Spinal cord (tissue), 10 donors: ENCODE data around the gene SOX10. TPM values are rescaled to one million over a fixed set of nuclear protein-coding genes. Genes with fewer than 3 reads are reported as not detected.

Experiments used
- DNase-seq, 6 donors: peaks; one replicate each; pipeline versions ENCODE4 v3.0.0 to v3.0.0-alpha.2; 2013 to 2015; ENCODE audit warnings: low spot score in 6 of 6, low read depth in 4 of 6
- H3K27ac ChIP-seq: one replicate; pipeline ENCODE4 v1.5.1; 2013; ENCODE audit warnings: low read depth, low read length, control low read depth
- H3K27me3 ChIP-seq: one replicate; pipeline ENCODE4 v1.6.1; 2013; ENCODE audit warnings: low read length; ENCODE audit not compliant: control insufficient read depth, insufficient read depth
- H3K36me3 ChIP-seq: one replicate; pipeline ENCODE4 v1.6.1; 2013; ENCODE audit warnings: low read length; ENCODE audit not compliant: control insufficient read depth, insufficient read depth
- H3K4me1 ChIP-seq: one replicate; pipeline ENCODE4 v1.6.1; 2013; ENCODE audit warnings: low read length; ENCODE audit not compliant: control insufficient read depth, insufficient read depth
- H3K4me3 ChIP-seq: one replicate; pipeline ENCODE4 v1.5.1; 2013; ENCODE audit warnings: low read depth, low read length, control low read depth
- H3K9me3 ChIP-seq: one replicate; pipeline ENCODE4 v1.6.1; 2013; ENCODE audit warnings: low read length; ENCODE audit not compliant: control insufficient read depth, insufficient read depth
- WGBS: methylation state at CpG from one replicate; pipeline ENCODE4 v1.1.5; 2013; ENCODE audit warnings: missing lambda C conversion rate; ENCODE audit not compliant: insufficient coverage; 5-methylcytosine and 5-hydroxymethylcytosine counted together
- polyA plus RNA-seq, 2 donors: library from polyadenylated mRNA; unstranded; fragments of 120-200 nt; gene quantifications; one replicate each; pipeline ENCODE4 v1.2.1, GENCODE V29; 2013; ENCODE audit not compliant: insufficient read length in 2 of 2
- total RNA-seq, 2 donors: library from RNA; depleted of rRNA in 1 of 2; stranded (reverse); fragments of 120-200 nt in 1 of 2; fragments of >200 nt in 1 of 2; gene quantifications; one replicate each; pipeline versions ENCODE4 v1.2.3 to v1.2.4, GENCODE V29; 2013 to 2014
- donor health status: healthy.

Gene SOX10
- total and polyA plus RNA-seq, 4 donors, result 28.8 to 304 (median 152) TPM

DNA sequence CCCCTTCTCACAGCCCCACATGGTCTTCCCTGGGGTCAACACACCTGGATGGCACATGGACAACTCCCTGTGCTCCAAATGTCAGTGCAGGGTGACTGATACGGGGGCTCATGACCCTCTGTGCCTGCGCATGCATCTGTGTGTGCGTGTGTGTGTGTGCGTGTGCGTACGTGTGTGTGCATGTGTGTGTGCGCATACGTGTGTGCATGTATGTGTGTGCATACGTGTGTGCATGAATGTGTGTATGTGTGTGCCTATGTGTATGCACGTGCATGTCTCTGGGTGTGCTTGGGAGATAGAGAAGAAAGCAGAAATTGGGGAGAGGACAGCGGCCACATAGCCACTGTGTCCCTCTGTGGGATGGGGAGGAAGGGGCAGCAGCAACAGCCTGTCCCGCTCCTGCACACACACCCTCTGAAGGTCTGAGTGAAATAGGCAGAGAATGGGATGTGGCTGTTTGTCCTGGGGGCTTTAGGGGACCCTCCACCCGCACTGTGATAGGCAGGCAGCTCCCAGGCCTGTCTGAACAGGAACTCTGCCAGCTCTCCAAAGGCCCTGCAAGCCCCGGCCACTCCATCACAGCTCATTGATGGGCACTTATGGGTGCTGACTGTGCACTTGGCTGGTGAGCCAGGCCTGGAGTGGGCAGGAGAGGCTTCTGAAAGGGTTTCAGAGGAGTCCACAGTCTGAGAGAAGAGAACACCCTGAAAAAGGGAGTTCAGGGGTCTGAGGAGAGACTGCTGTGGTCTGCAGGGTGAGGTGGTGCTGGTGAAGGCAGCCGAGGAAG lies 44.2 kb upstream of the SOX10 start:
- Histone ChIP-seq H3K36me3 (peaks cover 13% of the 10 kb centered on the region), H3K4me1 (peaks cover 89% of the 10 kb centered on the region), H3K27me3 (no peaks in the 10 kb centered on the region), H3K4me3 (no peak overlapping the region), H3K27ac (peak overlapping the region; percentile 76), H3K9me3 (no peaks in the 10 kb centered on the region)
- 92% methylated on average over 15 of the region's 15 CpGs for WGBS
- no peak for DNase-seq

DNA sequence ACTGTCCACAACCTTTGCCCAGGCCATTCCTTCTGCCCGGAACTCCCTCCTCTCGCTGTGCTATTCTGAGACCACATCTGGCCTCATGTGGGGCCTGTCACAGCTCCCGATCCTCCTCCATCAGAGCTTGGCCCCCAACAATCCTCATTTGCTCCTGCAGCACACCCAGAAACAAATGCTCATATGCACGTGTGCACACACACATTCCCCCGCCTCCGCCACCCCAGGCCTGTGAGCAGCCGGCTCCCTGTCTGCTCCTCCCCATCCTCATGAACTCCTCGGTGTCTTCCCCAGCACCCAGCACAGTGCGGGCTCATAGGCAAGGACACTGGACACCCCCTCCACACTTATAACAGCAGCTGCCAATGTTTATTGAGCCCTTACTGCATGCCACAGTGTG lies 43.1 kb upstream of the SOX10 start:
- Histone ChIP-seq H3K27me3 (no peaks in the 10 kb centered on the region), H3K36me3 (peaks cover 9% of the 10 kb centered on the region), H3K4me3 (no peak overlapping the region), H3K4me1 (peaks cover 85% of the 10 kb centered on the region), H3K27ac (peak overlapping the region; percentile 76), H3K9me3 (no peaks in the 10 kb centered on the region)
- WGBS, result 60% methylated on average over 9 of the region's 9 CpGs
- DNase-seq, result no peak

GRCh38 chr22:38026130-38027111 lies 42.1 kb upstream of the SOX10 start:
- H3K36me3 ChIP-seq, result peaks cover 9% of the 10 kb centered on the region
- WGBS, result 35% methylated on average over 9 of the region's 22 CpGs
- no peak overlapping the region for H3K4me3 ChIP-seq
- H3K9me3 ChIP-seq, result no peaks in the 10 kb centered on the region
- no peaks in the 10 kb centered on the region for H3K27me3 ChIP-seq
- peak overlapping the region; percentile 80 for H3K27ac ChIP-seq
- peaks cover 74% of the 10 kb centered on the region for H3K4me1 ChIP-seq
- DNase-seq, result peak in 2 of 6 donors; percentile 71 to 83

DNA sequence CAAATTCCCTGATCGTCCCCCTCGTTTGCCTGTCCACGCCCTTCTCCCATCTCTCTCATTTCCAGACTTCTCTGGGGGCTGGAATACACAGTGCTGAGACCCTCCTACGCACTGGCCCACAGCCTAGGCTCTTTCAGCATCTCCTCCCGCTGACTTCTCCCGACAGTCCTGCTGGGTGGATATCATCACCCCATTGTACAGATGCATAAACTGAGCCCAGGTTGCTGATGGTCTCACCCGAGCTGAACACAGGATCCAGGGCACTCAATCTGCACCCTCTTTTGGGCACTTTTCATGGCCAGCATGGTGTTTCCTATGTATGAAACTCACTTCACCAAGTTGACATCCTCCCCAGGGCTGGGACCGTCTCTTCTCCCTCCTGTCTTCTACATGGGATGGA lies 41.2 kb upstream of the SOX10 start:
- Histone ChIP-seq H3K4me1 (peaks cover 72% of the 10 kb centered on the region), H3K4me3 (no peak overlapping the region), H3K27me3 (no peaks in the 10 kb centered on the region), H3K27ac (peak overlapping the region; percentile 80), H3K36me3 (peaks cover 9% of the 10 kb centered on the region), H3K9me3 (no peaks in the 10 kb centered on the region)
- 89% methylated on average over 8 of the region's 8 CpGs for WGBS
- no peak for DNase-seq

DNA sequence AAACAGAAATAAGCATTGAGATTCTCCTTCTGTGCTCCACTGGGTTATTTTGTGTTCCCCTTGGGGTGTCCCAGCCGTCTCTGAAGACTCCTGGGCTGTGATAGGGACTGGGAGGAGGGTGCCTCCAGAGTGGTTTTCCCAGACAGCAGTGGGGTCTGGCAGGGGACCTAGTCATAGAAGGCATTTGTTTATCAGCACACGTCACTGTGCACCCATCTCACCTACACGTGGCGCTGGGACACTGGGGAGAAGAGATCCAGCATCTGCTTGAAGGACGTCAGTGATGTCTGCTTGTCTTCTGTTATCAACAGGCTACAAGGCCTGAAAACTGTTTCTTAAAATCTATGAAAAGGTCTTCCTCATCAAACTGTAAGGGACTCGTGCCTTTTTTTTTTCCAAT lies 38.7 kb upstream of the SOX10 start:
- Histone ChIP-seq H3K4me3 (no peak overlapping the region), H3K9me3 (no peaks in the 10 kb centered on the region), H3K4me1 (peaks cover 68% of the 10 kb centered on the region), H3K36me3 (peaks cover 16% of the 10 kb centered on the region), H3K27ac (no peak overlapping the region), H3K27me3 (no peaks in the 10 kb centered on the region)
- no peak for DNase-seq
- WGBS, result 87% methylated on average over 3 of the region's 6 CpGs

- Histone ChIP-seq H3K4me1 (peaks cover 68% of the 10 kb centered on the region), H3K27ac (peak overlapping the region; percentile 52), H3K27me3 (no peaks in the 10 kb centered on the region), H3K4me3 (no peak overlapping the region), H3K9me3 (no peaks in the 10 kb centered on the region), H3K36me3 (peaks cover 11% of the 10 kb centered on the region)
- DNase-seq, result no peak
- WGBS, result 81% methylated on average over 4 of the region's 6 CpGs
Measured at GRCh38 chr22:38021206-38021605, 36.9 kb upstream of the SOX10 start.

DNA sequence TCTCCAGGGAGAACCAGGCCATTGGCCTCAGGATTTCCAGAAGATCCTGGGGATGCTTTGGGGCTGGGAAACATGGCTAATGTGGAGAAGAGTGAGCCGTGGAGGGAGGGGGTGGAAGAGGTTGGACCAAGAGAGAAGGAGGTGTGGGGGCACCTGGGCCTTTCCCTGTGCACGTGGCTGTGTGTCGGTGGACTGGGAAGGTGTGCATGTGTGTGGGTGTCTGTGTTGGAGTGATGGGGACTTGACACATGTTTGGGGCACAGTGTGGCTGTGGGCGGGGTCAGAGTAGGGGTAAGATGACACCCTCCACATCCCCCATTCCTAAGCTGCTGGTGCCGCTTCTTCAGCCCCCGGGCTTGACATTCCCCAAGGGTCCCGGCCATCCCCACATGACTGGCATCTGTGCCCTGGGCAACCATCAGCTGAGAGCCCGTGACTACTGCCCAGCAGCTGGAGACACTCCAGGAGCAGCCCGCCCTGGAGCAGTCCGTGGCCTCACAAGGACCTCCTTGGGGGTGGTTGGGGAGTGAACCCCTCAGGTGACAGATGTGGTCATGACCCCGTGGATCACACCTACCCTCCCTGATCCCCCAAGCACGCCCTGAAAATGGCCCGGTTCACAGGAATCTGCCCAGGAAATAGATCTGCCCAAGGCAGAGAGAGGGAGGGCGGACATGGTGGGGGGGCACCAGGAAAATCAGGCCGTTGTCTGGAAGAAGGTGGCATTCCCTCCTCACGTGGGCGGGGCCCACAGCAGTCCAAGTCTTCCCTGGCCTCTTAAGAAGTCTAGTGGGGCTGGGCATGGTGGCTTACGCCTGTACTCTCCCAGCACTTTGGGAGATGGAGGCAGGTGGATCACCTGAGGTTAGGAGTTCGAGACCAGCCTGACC lies 34.8 kb upstream of the SOX10 start:
- 79% methylated on average over 10 of the region's 19 CpGs for WGBS
- DNase-seq, result no peak
- Histone ChIP-seq H3K9me3 (no peaks in the 10 kb centered on the region), H3K27me3 (no peaks in the 10 kb centered on the region), H3K36me3 (peaks cover 11% of the 10 kb centered on the region), H3K27ac (peak overlapping the region; percentile 94), H3K4me3 (no peak overlapping the region), H3K4me1 (peaks cover 62% of the 10 kb centered on the region)

DNA sequence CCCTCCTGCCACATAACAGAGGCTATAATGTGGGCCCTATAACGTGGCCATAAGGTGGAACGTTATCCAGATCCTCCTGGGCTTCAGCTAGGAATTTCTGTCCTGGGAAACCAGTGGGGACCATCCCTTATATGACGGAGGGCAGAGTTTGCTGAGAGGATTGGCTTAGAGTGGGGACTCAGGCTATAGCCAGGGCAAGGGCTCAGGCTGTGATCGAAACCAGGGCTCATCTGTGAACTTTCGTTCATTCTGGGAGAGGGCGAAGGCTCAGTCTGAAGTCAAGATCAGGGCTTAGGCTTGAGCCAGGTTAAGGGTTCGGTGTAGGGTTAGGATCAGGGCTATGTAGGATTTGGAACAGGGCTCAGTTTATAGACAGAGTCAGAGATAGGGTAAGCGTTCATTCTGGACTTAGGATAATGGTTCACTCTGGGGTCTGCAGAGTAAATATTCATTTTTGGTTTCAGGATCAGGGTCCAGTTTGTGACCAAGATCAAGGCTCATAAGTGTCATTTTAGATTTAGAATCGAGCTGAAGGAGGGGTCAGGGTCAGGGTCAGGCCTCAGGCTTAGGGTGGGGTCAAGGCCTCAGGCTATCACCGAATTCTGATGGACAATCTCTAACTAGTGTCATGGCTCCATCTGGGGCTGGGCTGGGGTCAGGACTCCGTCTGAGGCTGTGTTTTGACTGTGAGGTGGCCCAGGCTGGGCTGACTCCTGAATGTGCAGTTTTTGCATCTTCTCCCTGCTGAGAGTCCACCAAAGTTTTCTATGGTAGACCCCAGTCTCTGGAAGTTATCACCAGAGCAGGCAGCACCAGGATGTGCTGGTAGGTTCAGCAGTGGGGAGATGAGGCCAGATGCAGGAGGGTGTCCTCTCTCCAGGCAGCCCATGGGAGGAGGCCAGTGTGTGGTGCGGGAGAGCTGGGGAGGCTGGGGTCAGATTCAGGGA lies 33.9 kb upstream of the SOX10 start:
- DNase-seq, result no peak
- H3K27me3 ChIP-seq, result no peaks in the 10 kb centered on the region
- H3K4me3 ChIP-seq, result no peak overlapping the region
- H3K9me3 ChIP-seq, result no peaks in the 10 kb centered on the region
- peak overlapping the region; percentile 94 for H3K27ac ChIP-seq
- 88% methylated on average over 12 of the region's 12 CpGs for WGBS
- H3K4me1 ChIP-seq, result peaks cover 62% of the 10 kb centered on the region
- peaks cover 11% of the 10 kb centered on the region for H3K36me3 ChIP-seq
